Measurements from ENCODE around the gene EXOC4. TPM values are rescaled to one million over a fixed set of nuclear protein-coding genes. Genes with fewer than 3 reads are reported as not detected.

EXOC4 gene
- total RNA-seq, 4 donors from 2014 or later, result 60.0 to 187 (median 80.1) TPM

DNA sequence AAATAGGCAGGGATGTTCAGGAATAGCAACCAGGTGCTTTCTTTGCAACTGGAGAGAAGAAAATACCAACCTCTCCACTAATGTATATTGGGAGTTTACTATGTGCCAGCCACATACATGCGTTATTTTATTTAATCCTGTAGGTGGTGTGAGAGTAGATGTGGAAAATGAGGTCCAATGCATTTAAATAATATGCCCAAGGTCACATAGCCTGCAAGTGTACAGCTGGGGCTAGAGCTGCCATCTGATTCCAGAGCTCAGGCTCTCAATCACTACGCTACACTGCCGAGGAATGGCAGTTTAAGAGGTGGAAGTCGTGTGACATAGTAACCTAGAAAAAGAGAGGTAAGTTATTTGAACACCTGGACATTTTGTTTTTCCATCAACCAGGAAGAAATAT is 277.0 kb downstream of the EXOC4 start:
- no peak overlapping the region for H3K27ac ChIP-seq
- H3K4me1 ChIP-seq, result no peaks in the 10 kb centered on the region
- no peaks in the 10 kb centered on the region for H3K36me3 ChIP-seq
- DNase-seq (ENCODE audit: low spot score in 2 of 2), result no peak
- H3K9me3 ChIP-seq, result no peaks in the 10 kb centered on the region
- H3K4me3 ChIP-seq, result no peak overlapping the region
- H3K27me3 ChIP-seq, result no peaks in the 10 kb centered on the region
- 90% methylated on average over 4 of the region's 4 CpGs for WGBS
- TF ChIP-seq EP300 (IDR thresholded peaks at IDR 0.05), result no peak

DNA sequence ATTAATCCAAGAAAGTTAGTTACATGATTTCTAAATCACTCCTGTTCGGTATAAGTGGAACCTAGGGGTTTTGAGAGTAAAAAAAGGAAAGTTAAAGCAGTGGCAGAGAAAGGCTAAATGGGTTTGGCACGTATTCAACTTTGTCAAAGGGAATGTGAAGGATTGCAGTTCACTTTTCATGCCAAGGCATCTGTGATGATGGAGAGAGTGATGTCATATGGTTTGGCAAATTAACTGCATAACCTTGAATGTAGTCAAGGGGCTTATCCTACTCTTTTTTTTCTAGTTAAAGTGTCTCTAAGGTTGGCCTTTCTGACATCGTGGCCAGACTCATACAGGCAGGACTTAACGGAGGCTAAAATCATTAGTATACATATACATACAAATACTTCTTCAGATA is 277.8 kb downstream of the EXOC4 start:
- WGBS, result 74% methylated on average over 4 of the region's 4 CpGs
- TF ChIP-seq, protein P1, sequence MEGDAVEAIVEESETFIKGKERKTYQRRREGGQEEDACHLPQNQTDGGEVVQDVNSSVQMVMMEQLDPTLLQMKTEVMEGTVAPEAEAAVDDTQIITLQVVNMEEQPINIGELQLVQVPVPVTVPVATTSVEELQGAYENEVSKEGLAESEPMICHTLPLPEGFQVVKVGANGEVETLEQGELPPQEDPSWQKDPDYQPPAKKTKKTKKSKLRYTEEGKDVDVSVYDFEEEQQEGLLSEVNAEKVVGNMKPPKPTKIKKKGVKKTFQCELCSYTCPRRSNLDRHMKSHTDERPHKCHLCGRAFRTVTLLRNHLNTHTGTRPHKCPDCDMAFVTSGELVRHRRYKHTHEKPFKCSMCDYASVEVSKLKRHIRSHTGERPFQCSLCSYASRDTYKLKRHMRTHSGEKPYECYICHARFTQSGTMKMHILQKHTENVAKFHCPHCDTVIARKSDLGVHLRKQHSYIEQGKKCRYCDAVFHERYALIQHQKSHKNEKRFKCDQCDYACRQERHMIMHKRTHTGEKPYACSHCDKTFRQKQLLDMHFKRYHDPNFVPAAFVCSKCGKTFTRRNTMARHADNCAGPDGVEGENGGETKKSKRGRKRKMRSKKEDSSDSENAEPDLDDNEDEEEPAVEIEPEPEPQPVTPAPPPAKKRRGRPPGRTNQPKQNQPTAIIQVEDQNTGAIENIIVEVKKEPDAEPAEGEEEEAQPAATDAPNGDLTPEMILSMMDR (IDR thresholded peaks at IDR 0.05), result no peak
- no peak for TF ChIP-seq EP300 (IDR thresholded peaks at IDR 0.05)
- TF ChIP-seq POLR2A (IDR thresholded peaks at IDR 0.05), result no peak
- TF ChIP-seq POLR2AphosphoS5 (IDR thresholded peaks at IDR 0.05), result no peak

DNA sequence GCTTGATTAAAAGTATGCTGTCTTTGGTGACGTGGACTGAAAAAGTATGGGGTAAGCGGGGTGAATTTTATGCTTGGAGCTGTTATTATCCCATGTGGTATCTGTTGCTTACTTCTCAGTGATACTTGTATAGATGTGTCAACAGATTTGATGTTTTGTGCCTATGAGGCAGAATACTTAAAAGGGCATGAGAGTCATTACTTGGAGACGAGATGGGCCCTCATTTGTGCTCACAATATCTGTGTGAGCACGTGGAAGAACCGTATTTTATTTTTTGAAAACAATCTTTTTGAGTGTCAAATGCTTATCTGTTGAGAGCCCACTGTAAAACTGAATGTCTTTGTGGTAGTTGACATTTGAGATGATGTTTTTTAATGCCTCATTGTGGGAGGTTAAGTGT is 281.9 kb downstream of the EXOC4 start:
- no peak for DNase-seq (ENCODE audit: low spot score in 2 of 2)
- 94% methylated on average over 5 of the region's 5 CpGs for WGBS
- no peaks in the 10 kb centered on the region for H3K4me1 ChIP-seq
- H3K36me3 ChIP-seq, result no peaks in the 10 kb centered on the region
- no peaks in the 10 kb centered on the region for H3K9me3 ChIP-seq
- H3K27me3 ChIP-seq, result no peaks in the 10 kb centered on the region
- H3K27ac ChIP-seq, result no peak overlapping the region
- no peak for TF ChIP-seq EP300 (IDR thresholded peaks at IDR 0.05)
- TF ChIP-seq, protein P1 (IDR thresholded peaks at IDR 0.05), result no peak
- TF ChIP-seq POLR2A (IDR thresholded peaks at IDR 0.05), result no peak
- TF ChIP-seq POLR2AphosphoS5 (IDR thresholded peaks at IDR 0.05), result no peak
- no peak overlapping the region for H3K4me3 ChIP-seq

More for the DNA sequence above, 277.8 kb downstream of the EXOC4 start:
- no peaks in the 10 kb centered on the region for H3K27me3 ChIP-seq
- no peaks in the 10 kb centered on the region for H3K4me1 ChIP-seq
- no peaks in the 10 kb centered on the region for H3K9me3 ChIP-seq
- no peak overlapping the region for H3K27ac ChIP-seq
- H3K36me3 ChIP-seq, result no peaks in the 10 kb centered on the region
- DNase-seq (ENCODE audit: low spot score in 2 of 2), result no peak
- H3K4me3 ChIP-seq, result no peak overlapping the region

DNA sequence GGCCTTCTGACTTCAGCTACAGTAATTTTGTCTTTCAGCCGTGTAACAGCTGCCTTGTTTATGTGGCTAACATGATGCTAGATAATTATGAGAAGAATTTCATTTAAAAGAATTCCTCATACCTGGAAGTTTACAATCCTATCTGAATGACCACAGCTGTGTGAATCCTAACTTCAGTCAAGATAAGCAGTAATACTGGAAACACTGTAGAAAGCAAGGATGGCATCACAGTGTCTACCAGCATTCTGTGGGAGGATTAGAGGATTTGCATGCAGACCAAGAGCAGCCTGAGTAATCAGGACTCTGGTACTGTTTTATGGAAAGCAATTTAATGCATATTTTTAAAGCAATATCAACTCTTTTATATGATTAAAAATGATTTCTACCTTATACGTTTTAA is 282.4 kb downstream of the EXOC4 start:
- TF ChIP-seq, protein P1 (IDR thresholded peaks at IDR 0.05), result no peak
- TF ChIP-seq EP300 (IDR thresholded peaks at IDR 0.05) (no peak), POLR2A (IDR thresholded peaks at IDR 0.05) (no peak), POLR2AphosphoS5 (IDR thresholded peaks at IDR 0.05) (no peak)
- 86% methylated on average over 2 of the region's 2 CpGs for WGBS
- H3K27me3 ChIP-seq, result no peaks in the 10 kb centered on the region

DNA sequence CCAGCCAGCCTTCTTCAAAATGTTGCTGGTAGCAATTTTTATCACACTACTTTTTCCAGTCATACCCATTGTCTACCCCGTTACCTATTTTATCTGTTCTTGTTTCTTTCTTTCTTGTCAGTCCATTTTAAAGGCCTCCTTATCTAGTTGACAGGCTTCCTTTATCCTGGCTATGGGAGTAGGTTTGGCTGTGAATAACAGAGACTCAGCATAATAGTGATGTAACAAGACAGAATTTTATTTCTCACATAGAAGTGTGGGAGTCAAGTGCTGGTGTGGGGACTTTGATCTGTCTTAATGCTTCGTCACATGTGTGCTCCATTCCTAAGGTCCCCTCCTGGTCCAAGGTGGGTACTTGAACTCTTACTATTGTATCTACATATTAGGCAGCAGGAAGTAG is 283.6 kb downstream of the EXOC4 start:
- no peaks in the 10 kb centered on the region for H3K36me3 ChIP-seq
- 90% methylated on average over 2 of the region's 2 CpGs for WGBS
- no peak for DNase-seq (ENCODE audit: low spot score in 2 of 2)
- H3K4me3 ChIP-seq, result no peak overlapping the region
- no peak overlapping the region for H3K27ac ChIP-seq
- H3K27me3 ChIP-seq, result no peaks in the 10 kb centered on the region
- TF ChIP-seq POLR2AphosphoS5 (IDR thresholded peaks at IDR 0.05) (no peak), EP300 (IDR thresholded peaks at IDR 0.05) (no peak), POLR2A (IDR thresholded peaks at IDR 0.05) (no peak)
- TF ChIP-seq, protein P1 (IDR thresholded peaks at IDR 0.05), result no peak
- no peaks in the 10 kb centered on the region for H3K4me1 ChIP-seq
- H3K9me3 ChIP-seq, result no peaks in the 10 kb centered on the region

More for the DNA sequence above, 282.4 kb downstream of the EXOC4 start:
- no peak overlapping the region for H3K27ac ChIP-seq
- no peaks in the 10 kb centered on the region for H3K4me1 ChIP-seq
- no peak overlapping the region for H3K4me3 ChIP-seq
- no peaks in the 10 kb centered on the region for H3K9me3 ChIP-seq
- H3K36me3 ChIP-seq, result no peaks in the 10 kb centered on the region
- DNase-seq (ENCODE audit: low spot score in 2 of 2), result no peak

DNA sequence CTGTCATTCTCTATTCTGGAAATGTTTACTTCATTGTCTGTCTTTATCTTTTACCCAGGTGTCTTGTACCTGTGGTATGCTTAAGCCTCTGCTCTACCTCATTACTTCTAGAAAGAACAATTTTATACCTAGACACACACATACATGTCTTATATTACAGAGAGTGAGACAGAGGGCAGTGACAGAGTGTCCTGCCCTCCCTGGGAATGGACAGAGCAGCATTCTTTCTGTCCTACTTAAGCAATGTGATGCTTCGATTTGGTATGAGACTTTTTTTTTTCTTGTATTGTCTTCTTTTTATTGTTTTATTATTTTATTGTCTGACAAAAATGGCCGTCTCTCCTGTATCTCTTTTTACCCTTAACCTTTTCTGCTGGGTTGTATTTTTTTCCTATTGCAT is 286.1 kb downstream of the EXOC4 start:
- no peak overlapping the region for H3K27ac ChIP-seq
- no peaks in the 10 kb centered on the region for H3K27me3 ChIP-seq
- TF ChIP-seq EP300 (IDR thresholded peaks at IDR 0.05) (no peak), POLR2A (IDR thresholded peaks at IDR 0.05) (no peak), POLR2AphosphoS5 (IDR thresholded peaks at IDR 0.05) (no peak)
- TF ChIP-seq, protein P1 (IDR thresholded peaks at IDR 0.05), result no peak
- DNase-seq (ENCODE audit: low spot score in 2 of 2), result no peak
- H3K4me1 ChIP-seq, result no peaks in the 10 kb centered on the region
- H3K9me3 ChIP-seq, result no peaks in the 10 kb centered on the region
- H3K36me3 ChIP-seq, result no peaks in the 10 kb centered on the region
- WGBS, result 84% methylated on average over 2 of the region's 2 CpGs
- no peak overlapping the region for H3K4me3 ChIP-seq
